ENCODE measurements around the gene PARD3. TPM values are rescaled to one million over a fixed set of nuclear protein-coding genes. Genes with fewer than 3 reads are reported as not detected.

The PARD3 gene
- total and polyA plus RNA-seq, 2 experiments from 2014 or later, result 6.3 to 21.2 TPM

- Histone ChIP-seq H3K36me3 (ENCODE audit: low read depth) (no peaks in the 10 kb centered on the region), H3K4me1 (ENCODE audit: insufficient read depth) (peaks cover 23% of the 10 kb centered on the region), H3K9ac (peak overlapping the region; percentile 68), H4K20me1 (ENCODE audit: insufficient read depth) (no peaks in the 10 kb centered on the region), H3K4me3 (peak overlapping the region; percentile 56), H3K4me2 (ENCODE audit: unreplicated experiment) (peak overlapping the region; percentile 79), H3K9me3 (ENCODE audit: low read depth) (no peaks in the 10 kb centered on the region), H3K9me2 (ENCODE audit: insufficient read depth) (no peaks in the 10 kb centered on the region), H3K27ac (peak overlapping the region; percentile 84), H3K79me2 (ENCODE audit: insufficient read depth) (no peaks in the 10 kb centered on the region), H3K27me3 (replicated peaks; ENCODE audit: insufficient read depth) (no peaks in the 10 kb centered on the region), H3F3A (ENCODE audit: insufficient read depth) (peaks cover 35% of the 10 kb centered on the region), H2AFZ (peak overlapping the region; percentile 73)
- TF ChIP-seq EZH2 (IDR thresholded peaks at IDR 0.05; ENCODE audit: insufficient read depth, poor library complexity, severe bottlenecking) (no peak), EZH2phosphoT487 (IDR thresholded peaks at IDR 0.05; ENCODE audit: insufficient read depth, low read depth) (0 out of 2 replicates have a peak, but pooled peaks have one; percentile 74)
- DNase-seq, result peak; percentile 90
- in situ Hi-C loops (cut with MboI), result no loop called here
- WGBS, 2 experiments (ENCODE audit: low coverage in 1 of 2, low lambda C conversion rate in 2 of 2, missing lambda C conversion rate in 2 of 2), result 11% methylated on average over 9 of the region's 9 CpGs
Observed at GRCh38 chr10:34102893-34103506, 712.1 kb downstream of the PARD3 start.

GRCh38 chr10:34102237-34102673, 712.8 kb downstream of the PARD3 start:
- Histone ChIP-seq H3K9me3 (ENCODE audit: low read depth) (no peaks in the 10 kb centered on the region), H3K4me3 (peak overlapping the region; percentile 56), H2AFZ (peak overlapping the region; percentile 73), H3K4me1 (ENCODE audit: insufficient read depth) (peaks cover 23% of the 10 kb centered on the region), H4K20me1 (ENCODE audit: insufficient read depth) (no peaks in the 10 kb centered on the region), H3K4me2 (ENCODE audit: unreplicated experiment) (peak overlapping the region; percentile 79), H3K27me3 (replicated peaks; ENCODE audit: insufficient read depth) (no peaks in the 10 kb centered on the region), H3F3A (ENCODE audit: insufficient read depth) (peaks cover 35% of the 10 kb centered on the region), H3K79me2 (ENCODE audit: insufficient read depth) (no peaks in the 10 kb centered on the region), H3K9me2 (ENCODE audit: insufficient read depth) (no peaks in the 10 kb centered on the region), H3K9ac (peak overlapping the region; percentile 68), H3K27ac (peak overlapping the region; percentile 84), H3K36me3 (ENCODE audit: low read depth) (no peaks in the 10 kb centered on the region)
- TF ChIP-seq EZH2phosphoT487 (IDR thresholded peaks at IDR 0.05; ENCODE audit: insufficient read depth, low read depth) (no peak), EZH2 (IDR thresholded peaks at IDR 0.05; ENCODE audit: insufficient read depth, poor library complexity, severe bottlenecking) (no peak)
- in situ Hi-C loops (cut with MboI), result no loop called here
- DNase-seq, result peak; percentile 88
- 0 to 1% methylated on average over 15 of the region's 15 CpGs for WGBS, 2 experiments (ENCODE audit: low coverage in 1 of 2, low lambda C conversion rate in 2 of 2, missing lambda C conversion rate in 2 of 2)

- H4K20me1 ChIP-seq (ENCODE audit: insufficient read depth), result no peaks in the 10 kb centered on the region
- 76 to 78% methylated on average over 5 of the region's 5 CpGs for WGBS, 2 experiments (ENCODE audit: low coverage in 1 of 2, low lambda C conversion rate in 2 of 2, missing lambda C conversion rate in 2 of 2)
- TF ChIP-seq EZH2 (IDR thresholded peaks at IDR 0.05; ENCODE audit: insufficient read depth, poor library complexity, severe bottlenecking) (no peak), EZH2phosphoT487 (IDR thresholded peaks at IDR 0.05; ENCODE audit: insufficient read depth, low read depth) (no peak)
Observed at GRCh38 chr10:34101001-34101400, 714.1 kb downstream of the PARD3 start.

GRCh38 chr10:34098821-34099567, 716.1 kb downstream of the PARD3 start:
- in situ Hi-C loops (cut with MboI), result no loop called here

More at GRCh38 chr10:34101001-34101400, 714.1 kb downstream of the PARD3 start:
- no peak overlapping the region for H3K4me3 ChIP-seq
- DNase-seq, result no peak
- no peak overlapping the region for H2AFZ ChIP-seq
- H3K4me2 ChIP-seq (ENCODE audit: unreplicated experiment), result no peak overlapping the region
- H3K4me1 ChIP-seq (ENCODE audit: insufficient read depth), result peaks cover 23% of the 10 kb centered on the region
- H3K9ac ChIP-seq, result no peak overlapping the region
- no peaks in the 10 kb centered on the region for H3K36me3 ChIP-seq (ENCODE audit: low read depth)
- H3K79me2 ChIP-seq (ENCODE audit: insufficient read depth), result no peaks in the 10 kb centered on the region
- in situ Hi-C loops (cut with MboI), result no loop called here
- H3K9me3 ChIP-seq (ENCODE audit: low read depth), result no peaks in the 10 kb centered on the region
- no peaks in the 10 kb centered on the region for H3K9me2 ChIP-seq (ENCODE audit: insufficient read depth)
- no peak overlapping the region for H3K27ac ChIP-seq
- H3F3A ChIP-seq (ENCODE audit: insufficient read depth), result peaks cover 35% of the 10 kb centered on the region
- H3K27me3 ChIP-seq (replicated peaks; ENCODE audit: insufficient read depth), result no peaks in the 10 kb centered on the region

More at GRCh38 chr10:34098821-34099567, 716.1 kb downstream of the PARD3 start:
- no peak overlapping the region for H3K4me3 ChIP-seq
- peaks cover 33% of the 10 kb centered on the region for H3F3A ChIP-seq (ENCODE audit: insufficient read depth)
- H4K20me1 ChIP-seq (ENCODE audit: insufficient read depth), result no peaks in the 10 kb centered on the region
- TF ChIP-seq EZH2phosphoT487 (IDR thresholded peaks at IDR 0.05; ENCODE audit: insufficient read depth, low read depth) (no peak), EZH2 (IDR thresholded peaks at IDR 0.05; ENCODE audit: insufficient read depth, poor library complexity, severe bottlenecking) (no peak)
- H3K9ac ChIP-seq, result no peak overlapping the region
- no peak for DNase-seq
- WGBS, 2 experiments (ENCODE audit: low coverage in 1 of 2, low lambda C conversion rate in 2 of 2, missing lambda C conversion rate in 2 of 2), result 69 to 71% methylated on average over 8 of the region's 8 CpGs
- H2AFZ ChIP-seq, result no peak overlapping the region
- H3K27me3 ChIP-seq (replicated peaks; ENCODE audit: insufficient read depth), result no peaks in the 10 kb centered on the region
- H3K79me2 ChIP-seq (ENCODE audit: insufficient read depth), result no peaks in the 10 kb centered on the region
- H3K9me3 ChIP-seq (ENCODE audit: low read depth), result no peaks in the 10 kb centered on the region
- H3K27ac ChIP-seq, result no peak overlapping the region
- no peaks in the 10 kb centered on the region for H3K9me2 ChIP-seq (ENCODE audit: insufficient read depth)
- H3K4me1 ChIP-seq (ENCODE audit: insufficient read depth), result peaks cover 23% of the 10 kb centered on the region
- H3K4me2 ChIP-seq (ENCODE audit: unreplicated experiment), result no peak overlapping the region
- H3K36me3 ChIP-seq (ENCODE audit: low read depth), result no peaks in the 10 kb centered on the region
